Natural killer cell treated with Interleukin-12 subunit alpha and Interleukin-12 subunit beta and Interleukin-15 and Interleukin-18, amount 100 ng/mL, for 72 hours (primary cell): ENCODE data around the gene PAQR5. TPM values are rescaled to one million over a fixed set of nuclear protein-coding genes. Genes with fewer than 3 reads are reported as not detected.

Experiments
- ATAC-seq, 2 donors: fragments of 150-1000 bp; cut with Tn5 transposase in 1 of 2; sonication (Bioruptor Pico), chemical (Tn5 transposase) in 1 of 2; 2 replicates each; pipeline ENCODE4 v1.10.0; 2021
- DNase-seq: peaks from one replicate; pipeline ENCODE4 v3.0.0; 2022; ENCODE audit warnings: low spot score
- H3K27ac Mint-ChIP-seq, 2 donors: 1 replicate in 1 of 2; 2 replicates in 1 of 2; pipeline ENCODE4 v1.8.0; 2022; ENCODE audit warnings: mixed read lengths in 2 of 2, mild to moderate bottlenecking in 1 of 2, moderate library complexity in 1 of 2
- H3K27me3 Mint-ChIP-seq, 2 donors: 1 replicate in 1 of 2; 2 replicates in 1 of 2; pipeline ENCODE4 v1.8.0; 2022; ENCODE audit warnings: mixed read lengths in 2 of 2
- H3K36me3 Mint-ChIP-seq: one replicate; pipeline ENCODE4 v1.8.0; 2022; ENCODE audit warnings: mixed read lengths
- H3K4me1 Mint-ChIP-seq, 2 donors: 1 replicate in 1 of 2; 2 replicates in 1 of 2; pipeline ENCODE4 v1.8.0; 2022; ENCODE audit warnings: low read depth in 2 of 2, mixed read lengths in 2 of 2, mild to moderate bottlenecking in 1 of 2
- H3K4me3 Mint-ChIP-seq: one replicate; pipeline ENCODE4 v1.8.0; 2022; ENCODE audit warnings: mixed read lengths
- H3K9me3 Mint-ChIP-seq: 2 replicates; pipeline ENCODE4 v1.8.0; 2022; ENCODE audit warnings: mixed read lengths
- total RNA-seq, 2 donors: library from RNA; stranded (reverse); gene quantifications; one replicate each; pipeline ENCODE4 v1.2.3, GENCODE V29; 2022

PAQR5 gene
- total RNA-seq, 2 donors from 2014 or later, result not detected

GRCh38 chr15:69407719-69408400 lies 109.1 kb downstream of the PAQR5 start:
- ATAC-seq (no peak), DNase-seq (no peak)
- Mint-ChIP-seq H3K9me3 (no peaks in the 10 kb centered on the region), H3K27ac (no peak overlapping the region), H3K4me3 (no peak overlapping the region), H3K36me3 (no peaks in the 10 kb centered on the region), H3K4me1 (no peaks in the 10 kb centered on the region), H3K27me3 (peaks cover 4 to 15% of the 10 kb centered on the region in 2 donors)

DNA sequence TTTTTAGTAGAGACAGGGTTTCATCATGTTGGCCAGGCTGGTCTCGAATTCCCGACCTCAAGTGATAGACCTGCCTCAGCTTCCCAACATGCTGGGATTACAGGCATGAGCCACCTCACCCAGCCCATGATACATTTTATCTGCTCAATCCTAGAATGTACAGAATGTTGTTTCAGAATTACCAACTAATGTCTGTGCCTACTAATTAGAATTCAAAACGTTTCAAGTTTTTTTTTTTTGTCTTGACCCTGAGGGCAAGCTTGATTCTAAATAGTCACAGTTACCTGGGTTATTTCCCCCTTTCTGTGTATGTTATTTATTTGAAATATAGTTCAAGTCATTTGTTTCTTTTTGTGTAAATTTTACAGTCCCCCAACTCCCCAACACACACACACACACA lies 110.1 kb downstream of the PAQR5 start:
- Mint-ChIP-seq H3K36me3 (no peaks in the 10 kb centered on the region), H3K4me3 (no peak overlapping the region), H3K9me3 (no peaks in the 10 kb centered on the region), H3K27me3 (peaks cover 4 to 15% of the 10 kb centered on the region in 2 donors), H3K4me1 (peaks cover 2 to 3% of the 10 kb centered on the region in 2 donors), H3K27ac (no peak overlapping the region)
- DNase-seq (no peak), ATAC-seq (no peak)

GRCh38 chr15:69410248-69410874 lies 111.6 kb downstream of the PAQR5 start:
- ATAC-seq (no peak), DNase-seq (no peak)
- H3K27me3 Mint-ChIP-seq, result peaks cover 0 to 15% of the 10 kb centered on the region in 2 donors

GRCh38 chr15:69412274-69412673 lies 113.6 kb downstream of the PAQR5 start:
- DNase-seq (no peak), ATAC-seq (no peak)
- no peak overlapping the region for H3K27ac Mint-ChIP-seq
- peaks cover 2% of the 10 kb centered on the region for H3K36me3 Mint-ChIP-seq
- peaks cover 8 to 9% of the 10 kb centered on the region in 2 donors for H3K4me1 Mint-ChIP-seq
- no peaks in the 10 kb centered on the region for H3K9me3 Mint-ChIP-seq
- H3K4me3 Mint-ChIP-seq, result no peak overlapping the region
- H3K27me3 Mint-ChIP-seq, result peaks cover 0 to 15% of the 10 kb centered on the region in 2 donors

More at GRCh38 chr15:69410248-69410874, 111.6 kb downstream of the PAQR5 start:
- Mint-ChIP-seq H3K36me3 (no peaks in the 10 kb centered on the region), H3K27ac (no peak overlapping the region), H3K9me3 (no peaks in the 10 kb centered on the region), H3K4me3 (no peak overlapping the region), H3K4me1 (peaks cover 6 to 9% of the 10 kb centered on the region in 2 donors)

DNA sequence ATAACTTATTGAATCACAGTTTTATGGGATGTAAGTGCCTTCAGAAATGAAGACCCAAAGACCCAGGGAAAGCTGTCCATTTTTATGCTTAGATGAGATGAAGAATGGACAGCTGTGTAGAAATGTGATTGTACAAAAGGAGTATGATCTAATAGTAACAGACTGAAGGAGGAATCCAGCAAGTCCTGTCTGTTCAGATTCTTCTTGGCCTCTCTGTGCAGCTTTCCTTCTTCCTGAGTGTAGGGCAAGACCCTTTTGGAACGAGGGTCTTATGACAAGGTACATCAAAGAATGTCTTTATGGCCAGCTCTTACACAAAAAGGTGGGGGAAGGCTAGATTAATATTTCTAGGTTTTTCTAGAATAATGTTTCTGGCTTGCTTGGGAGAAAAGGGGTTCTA lies 114.0 kb downstream of the PAQR5 start:
- Mint-ChIP-seq H3K27me3 (peaks cover 0 to 14% of the 10 kb centered on the region in 2 donors), H3K36me3 (peaks cover 6% of the 10 kb centered on the region), H3K4me3 (peak overlapping the region; percentile 83), H3K4me1 (peaks cover 9 to 12% of the 10 kb centered on the region in 2 donors), H3K9me3 (no peaks in the 10 kb centered on the region), H3K27ac (peak overlapping the region in 1 of 2 donors; percentile 64)
- DNase-seq, result no peak
- ATAC-seq, result no peak

GRCh38 chr15:69413822-69414700 lies 115.3 kb downstream of the PAQR5 start, which contains the start of gene KIF23:
Gene KIF23 (plus strand): TSS chr15:69414349. CDS start chr15:69414466, 117 bp downstream.
- Mint-ChIP-seq H3K27me3 (peaks cover 0 to 12% of the 10 kb centered on the region in 2 donors), H3K9me3 (no peaks in the 10 kb centered on the region), H3K27ac (peak within 1 kb of the TSS; percentile 58 to 64), H3K4me1 (peaks cover 9 to 12% of the 10 kb centered on the region in 2 donors), H3K4me3 (peak within 1 kb of the TSS; percentile 93), H3K36me3 (peaks cover 12% of the 10 kb centered on the region)
- DNase-seq (peak; percentile 93), ATAC-seq (peak; percentile 97 to 98)

DNA sequence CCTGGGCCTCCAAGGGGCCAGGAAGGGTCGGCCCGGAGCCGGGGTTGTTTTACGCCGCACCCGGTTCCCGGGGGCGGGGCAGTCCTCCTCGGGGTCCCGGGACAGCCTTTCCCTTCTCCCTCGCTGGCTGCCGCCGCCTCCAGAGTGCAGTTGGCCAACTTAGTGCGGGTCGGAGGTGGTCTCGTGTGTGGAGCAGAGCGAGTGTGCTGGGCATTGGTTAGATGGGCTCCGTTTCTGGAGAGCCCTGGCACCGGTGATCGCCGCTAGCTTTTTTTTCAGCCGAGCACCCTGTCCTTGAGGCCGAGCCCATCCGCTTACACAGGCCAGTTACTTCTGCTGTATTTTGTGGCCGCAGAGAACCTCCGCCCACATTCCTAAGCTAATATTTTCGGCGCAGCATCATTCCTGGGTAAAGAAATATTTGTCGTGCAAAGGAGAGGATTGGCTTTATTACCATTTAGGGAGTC lies 116.0 kb downstream of the PAQR5 start:
- peaks cover 9 to 12% of the 10 kb centered on the region in 2 donors for H3K4me1 Mint-ChIP-seq
- peaks cover 0 to 8% of the 10 kb centered on the region in 2 donors for H3K27me3 Mint-ChIP-seq
- H3K36me3 Mint-ChIP-seq, result peaks cover 12% of the 10 kb centered on the region
- no peak overlapping the region for H3K27ac Mint-ChIP-seq
- peak overlapping the region; percentile 93 for H3K4me3 Mint-ChIP-seq
- no peak for DNase-seq
- ATAC-seq, result peak; percentile 43 to 65
- no peaks in the 10 kb centered on the region for H3K9me3 Mint-ChIP-seq

DNA sequence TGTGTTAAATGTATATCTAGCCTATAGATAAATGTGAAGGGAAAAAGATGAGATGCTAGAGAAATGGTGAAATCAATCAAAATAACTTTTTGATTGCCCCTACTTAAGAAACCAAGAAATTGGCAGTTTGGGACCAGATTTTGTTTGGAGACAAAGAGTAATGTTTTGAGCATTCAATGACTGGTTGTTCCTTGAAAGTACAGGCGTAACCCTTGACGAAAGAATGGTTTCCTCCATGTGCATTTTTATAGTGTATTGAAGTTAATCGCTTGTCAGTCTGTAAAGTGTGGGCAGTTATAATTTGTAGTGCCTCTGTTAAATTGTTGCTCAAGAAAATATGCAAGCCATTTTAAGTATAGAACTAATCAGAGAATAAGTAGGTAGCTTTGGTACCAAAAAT lies 116.7 kb downstream of the PAQR5 start:
- peaks cover 0 to 7% of the 10 kb centered on the region in 2 donors for H3K27me3 Mint-ChIP-seq
- H3K36me3 Mint-ChIP-seq, result peaks cover 12% of the 10 kb centered on the region
- H3K9me3 Mint-ChIP-seq, result no peaks in the 10 kb centered on the region
- ATAC-seq (no peak), DNase-seq (no peak)
- peak overlapping the region; percentile 93 for H3K4me3 Mint-ChIP-seq
- H3K4me1 Mint-ChIP-seq, result peaks cover 9 to 12% of the 10 kb centered on the region in 2 donors
- H3K27ac Mint-ChIP-seq, result no peak overlapping the region

DNA sequence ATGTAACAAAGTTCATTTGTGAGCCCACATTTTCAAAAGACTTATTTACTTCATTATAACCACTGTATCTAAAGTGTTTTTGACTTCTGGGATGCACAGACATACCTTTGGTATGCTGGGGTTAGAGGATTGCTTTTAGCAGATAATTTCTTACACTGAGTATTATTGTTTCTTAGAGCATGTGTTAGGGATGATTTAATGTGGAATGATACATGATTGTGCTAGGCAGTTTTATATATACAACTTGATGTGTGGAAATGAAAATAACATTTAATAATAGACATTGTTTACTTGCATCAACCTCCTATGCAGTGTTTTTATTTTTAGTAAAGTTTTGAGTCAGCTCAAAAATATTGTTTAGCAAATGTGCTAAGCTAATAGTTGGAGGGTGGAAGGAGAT lies 118.9 kb downstream of the PAQR5 start:
- Mint-ChIP-seq H3K27me3 (peaks cover 0 to 2% of the 10 kb centered on the region in 2 donors), H3K36me3 (peaks cover 16% of the 10 kb centered on the region), H3K27ac (no peak overlapping the region)

GRCh38 chr15:69421498-69421897 lies 122.8 kb downstream of the PAQR5 start:
- ATAC-seq (no peak), DNase-seq (no peak)
- H3K27me3 Mint-ChIP-seq, result no peaks in the 10 kb centered on the region
- peaks cover 0 to 6% of the 10 kb centered on the region in 2 donors for H3K4me1 Mint-ChIP-seq
- no peaks in the 10 kb centered on the region for H3K9me3 Mint-ChIP-seq
- no peak overlapping the region for H3K27ac Mint-ChIP-seq
- peaks cover 21% of the 10 kb centered on the region for H3K36me3 Mint-ChIP-seq
- H3K4me3 Mint-ChIP-seq, result no peak overlapping the region

More for the DNA sequence above, 118.9 kb downstream of the PAQR5 start:
- ATAC-seq, result no peak
- H3K9me3 Mint-ChIP-seq, result no peaks in the 10 kb centered on the region
- peaks cover 9 to 12% of the 10 kb centered on the region in 2 donors for H3K4me1 Mint-ChIP-seq
- no peak overlapping the region for H3K4me3 Mint-ChIP-seq
- no peak for DNase-seq

GRCh38 chr15:69422336-69422895 lies 123.7 kb downstream of the PAQR5 start:
- Mint-ChIP-seq H3K27ac (no peak overlapping the region), H3K4me3 (no peak overlapping the region), H3K4me1 (peaks cover 0 to 3% of the 10 kb centered on the region in 2 donors), H3K36me3 (peaks cover 17% of the 10 kb centered on the region), H3K9me3 (no peaks in the 10 kb centered on the region), H3K27me3 (no peaks in the 10 kb centered on the region)
- ATAC-seq (no peak), DNase-seq (no peak)

- H3K4me3 Mint-ChIP-seq, result no peak overlapping the region
- H3K4me1 Mint-ChIP-seq, result no peaks in the 10 kb centered on the region
- H3K27me3 Mint-ChIP-seq, result no peaks in the 10 kb centered on the region
- DNase-seq, result no peak
- H3K9me3 Mint-ChIP-seq, result no peaks in the 10 kb centered on the region
- no peak overlapping the region for H3K27ac Mint-ChIP-seq
- peaks cover 8% of the 10 kb centered on the region for H3K36me3 Mint-ChIP-seq
- no peak for ATAC-seq
Observed at GRCh38 chr15:69424001-69424400, 125.3 kb downstream of the PAQR5 start.

DNA sequence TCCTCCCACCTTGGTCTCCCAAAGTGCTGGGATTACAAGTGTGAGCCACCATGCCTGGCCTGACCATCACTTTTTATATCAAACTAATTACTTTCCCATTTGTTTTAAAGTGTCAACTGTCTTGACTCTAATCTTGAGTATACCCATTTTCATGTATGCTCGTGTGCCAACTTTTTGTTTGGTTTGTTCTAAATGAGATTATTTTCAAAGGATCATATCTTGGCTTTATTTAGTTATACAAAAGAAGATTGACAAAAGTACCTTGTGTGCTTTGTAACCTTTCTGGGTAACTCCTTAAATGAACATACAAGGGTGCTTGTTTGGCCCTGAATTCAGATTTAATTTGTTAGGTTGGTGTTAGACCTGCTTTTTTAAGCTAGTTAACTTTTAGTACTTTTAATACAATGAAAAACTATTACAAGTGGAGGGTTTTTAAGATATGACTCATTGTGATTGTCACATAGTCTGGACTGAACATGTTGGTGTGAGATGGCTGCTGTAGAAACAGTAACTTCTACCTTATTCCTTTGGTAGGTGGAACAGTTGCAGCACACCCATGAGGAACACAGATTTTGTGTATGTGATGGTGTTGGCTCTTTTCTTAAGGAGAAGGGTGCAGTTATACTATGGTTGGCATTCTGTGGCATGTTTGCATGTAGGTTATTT lies 126.2 kb downstream of the PAQR5 start:
- no peak overlapping the region for H3K27ac Mint-ChIP-seq
- H3K4me3 Mint-ChIP-seq, result no peak overlapping the region
- H3K27me3 Mint-ChIP-seq, result no peaks in the 10 kb centered on the region
- peaks cover 8% of the 10 kb centered on the region for H3K36me3 Mint-ChIP-seq
- ATAC-seq, result no peak
- no peak for DNase-seq
- no peaks in the 10 kb centered on the region for H3K9me3 Mint-ChIP-seq
- H3K4me1 Mint-ChIP-seq, result no peaks in the 10 kb centered on the region
